Muscle layer of colon (tissue), 2 donors: ENCODE results near the gene CORO1C.

Experiments used
- H3K27ac ChIP-seq: one replicate; pipeline ENCODE4 v1.7.0; 2013; ENCODE audit warnings: low read depth, mild to moderate bottlenecking, low read length, moderate library complexity
- H3K27me3 ChIP-seq, 2 donors: one replicate each; pipeline ENCODE4 v1.7.0; 2013; ENCODE audit warnings: low read length in 2 of 2, mild to moderate bottlenecking in 2 of 2; ENCODE audit not compliant: insufficient read depth in 2 of 2, control insufficient read depth in 1 of 2
- H3K36me3 ChIP-seq: one replicate; pipeline ENCODE4 v1.7.0; 2013; ENCODE audit warnings: mild to moderate bottlenecking, low read length; ENCODE audit not compliant: insufficient read depth
- H3K4me1 ChIP-seq: one replicate; pipeline ENCODE4 v1.7.0; 2013; ENCODE audit warnings: mild to moderate bottlenecking, low read length; ENCODE audit not compliant: insufficient read depth
- H3K4me3 ChIP-seq, 2 donors: one replicate each; pipeline ENCODE4 v1.7.0; 2013; ENCODE audit warnings: low read length in 2 of 2, low read depth in 1 of 2, mild to moderate bottlenecking in 1 of 2, moderate library complexity in 1 of 2
- H3K9ac ChIP-seq: one replicate; pipeline ENCODE4 v1.7.0; 2013; ENCODE audit warnings: low read length
- H3K9me3 ChIP-seq: one replicate; pipeline ENCODE4 v1.7.0; 2013; ENCODE audit warnings: mild to moderate bottlenecking, low read length
- donor health status: abdominal sarcoma.
- donor health status: Adenocarcinoma of cecum.

Gene CORO1C

DNA sequence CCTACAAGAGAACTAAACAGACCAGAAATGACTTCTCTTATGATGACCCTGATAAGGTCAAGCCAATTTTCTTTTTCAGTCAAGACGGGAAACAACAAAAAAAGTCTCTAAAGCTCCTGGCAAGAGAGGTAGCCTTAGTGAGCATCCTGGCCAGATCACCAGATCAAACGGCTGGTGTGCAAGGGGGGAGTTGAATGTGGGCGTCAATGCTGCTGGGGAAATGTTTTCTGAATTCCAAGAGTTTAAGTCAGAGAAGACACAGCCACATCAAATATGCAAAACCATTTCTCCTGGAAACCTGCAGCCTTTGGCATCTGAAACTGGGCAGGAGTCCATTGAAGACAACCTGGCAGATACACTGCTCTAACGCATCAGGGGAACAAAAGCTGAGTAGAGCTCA lies 81.6 kb downstream of the CORO1C start:
- no peak overlapping the region for H3K4me3 ChIP-seq
- H3K4me1 ChIP-seq, result peaks cover 9% of the 10 kb centered on the region
- H3K36me3 ChIP-seq, result peaks cover 78% of the 10 kb centered on the region
- H3K9ac ChIP-seq, result no peak overlapping the region
- no peaks in the 10 kb centered on the region for H3K27me3 ChIP-seq
- H3K9me3 ChIP-seq, result no peaks in the 10 kb centered on the region
- H3K27ac ChIP-seq, result peak overlapping the region; percentile 0

DNA sequence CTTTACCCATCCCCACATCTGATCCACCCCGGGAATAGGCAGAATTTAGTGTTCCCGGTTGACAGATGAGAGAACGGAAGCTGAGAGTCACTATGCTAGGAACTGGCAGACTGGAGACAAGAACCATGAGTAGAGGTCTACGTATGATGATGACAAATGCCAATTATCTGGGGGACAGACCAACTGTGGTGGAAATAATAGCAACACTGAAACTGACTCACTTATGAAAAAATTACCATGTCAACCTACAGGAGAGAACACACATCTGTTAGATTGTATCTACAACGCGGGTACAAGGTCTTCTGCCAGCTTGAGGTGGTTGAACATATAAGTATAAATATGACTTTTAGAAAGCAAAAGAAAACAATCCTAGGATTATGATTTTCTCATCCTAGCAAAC lies 82.2 kb downstream of the CORO1C start:
- Histone ChIP-seq H3K27me3 (no peaks in the 10 kb centered on the region), H3K36me3 (peaks cover 83% of the 10 kb centered on the region), H3K9ac (no peak overlapping the region), H3K9me3 (no peaks in the 10 kb centered on the region), H3K4me1 (peaks cover 13% of the 10 kb centered on the region), H3K27ac (peak overlapping the region; percentile 0), H3K4me3 (no peak overlapping the region)

DNA sequence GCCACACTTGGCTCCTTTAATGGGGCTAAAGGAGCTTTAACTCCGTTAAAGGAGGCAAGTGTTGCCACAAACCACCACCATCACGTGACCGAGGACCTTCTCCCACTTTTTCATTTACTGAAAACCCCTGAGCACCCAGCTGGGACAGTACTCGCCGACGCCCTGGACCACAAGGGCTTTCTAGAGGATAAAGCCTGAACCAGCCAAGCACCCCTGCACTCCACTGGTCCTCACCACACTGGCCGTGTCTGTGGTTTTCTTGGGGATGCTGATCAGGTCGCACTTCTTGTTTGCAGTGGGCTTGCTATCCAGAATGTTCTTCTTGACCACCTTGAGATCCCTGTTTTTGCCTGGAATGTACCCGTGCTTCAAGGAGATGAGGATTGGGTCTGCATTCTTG lies 82.9 kb downstream of the CORO1C start:
- Histone ChIP-seq H3K36me3 (peaks cover 75% of the 10 kb centered on the region), H3K4me3 (no peak overlapping the region), H3K4me1 (peaks cover 19% of the 10 kb centered on the region), H3K9ac (no peak overlapping the region), H3K9me3 (no peaks in the 10 kb centered on the region), H3K27ac (no peak overlapping the region), H3K27me3 (no peaks in the 10 kb centered on the region)

DNA sequence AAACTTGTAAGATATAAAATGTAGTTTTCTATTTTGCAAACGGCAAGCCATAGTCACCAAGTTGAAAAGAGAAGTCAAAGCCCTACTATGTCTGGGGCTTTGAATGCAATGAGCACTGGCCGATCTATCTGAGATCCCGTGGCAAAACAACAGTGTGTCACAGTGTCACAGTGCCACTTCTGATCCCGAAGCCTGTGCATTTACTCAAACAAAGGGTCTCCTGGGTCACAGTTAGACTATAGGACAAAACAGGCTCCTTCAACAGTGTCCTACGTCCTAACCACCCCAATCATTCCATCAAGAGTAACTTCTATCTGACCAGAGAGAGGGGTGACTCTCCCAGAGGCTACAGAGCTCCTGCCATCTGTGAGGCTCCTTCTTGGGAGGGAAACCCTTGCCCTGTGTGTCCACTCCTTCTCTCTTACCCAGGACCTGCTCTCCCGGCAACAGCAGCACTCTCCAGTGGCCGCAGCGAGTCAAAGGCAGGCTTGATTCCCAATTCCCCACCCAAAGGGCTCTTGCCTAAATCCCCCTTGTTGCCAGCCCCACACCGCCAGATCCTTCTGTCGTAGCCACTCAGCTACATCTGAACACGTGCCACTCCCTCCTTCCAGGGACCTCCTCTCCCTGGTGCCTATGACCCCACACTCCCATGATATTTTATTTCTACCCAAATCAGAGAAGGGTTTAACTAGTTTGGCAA lies 83.6 kb downstream of the CORO1C start:
- H3K36me3 ChIP-seq, result peaks cover 71% of the 10 kb centered on the region

DNA sequence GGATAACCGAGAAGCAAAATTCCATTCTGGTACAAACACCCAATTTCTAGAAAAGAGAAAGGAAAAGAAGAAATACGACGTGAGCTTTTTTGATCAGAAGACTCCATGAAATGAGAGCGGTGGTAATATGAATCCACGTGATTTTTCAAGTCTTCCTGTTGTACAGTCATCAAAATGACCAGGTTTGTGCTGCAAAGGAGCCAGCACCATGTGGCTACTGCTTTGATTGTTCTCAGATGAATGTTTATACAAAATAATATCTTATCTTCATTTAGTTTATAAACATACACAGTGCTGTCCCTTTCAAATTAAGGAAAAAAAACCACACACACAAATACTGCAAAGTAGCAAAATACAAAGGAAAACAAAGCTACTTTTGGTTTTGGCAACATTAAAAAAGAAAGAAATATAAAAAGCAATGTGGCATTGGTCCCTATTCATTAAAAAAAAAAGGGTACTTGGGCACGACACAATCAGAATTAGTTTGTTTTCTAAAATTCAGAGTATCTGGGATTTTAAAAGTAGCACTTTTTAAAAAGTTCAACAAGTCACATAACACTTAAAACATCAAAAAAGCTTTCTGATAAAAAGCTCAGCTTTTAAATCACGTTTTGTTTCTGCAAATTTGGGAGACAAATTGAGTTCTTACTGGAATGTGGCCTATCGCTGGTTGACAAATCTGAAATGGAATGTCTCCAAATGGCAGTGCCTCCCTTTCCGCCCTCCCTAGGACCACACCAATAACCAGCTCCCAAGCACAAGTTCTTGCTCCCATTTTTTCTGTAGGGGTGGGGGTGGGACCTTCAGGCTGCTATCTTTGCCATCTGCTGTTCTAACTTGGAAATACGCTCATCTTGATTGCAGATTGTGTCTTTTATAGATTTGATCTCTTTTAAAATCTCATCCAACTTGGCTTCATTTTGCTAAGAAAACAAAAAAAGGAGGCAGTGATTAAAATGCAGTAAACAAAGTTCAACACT lies 84.4 kb downstream of the CORO1C start:
- Histone ChIP-seq H3K9me3 (no peaks in the 10 kb centered on the region), H3K27ac (no peak overlapping the region), H3K9ac (no peak overlapping the region), H3K27me3 (no peaks in the 10 kb centered on the region), H3K4me3 (no peak overlapping the region), H3K36me3 (peaks cover 63% of the 10 kb centered on the region), H3K4me1 (peaks cover 25% of the 10 kb centered on the region)

More for the DNA sequence above, 83.6 kb downstream of the CORO1C start:
- Histone ChIP-seq H3K27ac (no peak overlapping the region), H3K9me3 (no peaks in the 10 kb centered on the region), H3K4me3 (no peak overlapping the region), H3K27me3 (no peaks in the 10 kb centered on the region), H3K9ac (no peak overlapping the region), H3K4me1 (peaks cover 19% of the 10 kb centered on the region)

DNA sequence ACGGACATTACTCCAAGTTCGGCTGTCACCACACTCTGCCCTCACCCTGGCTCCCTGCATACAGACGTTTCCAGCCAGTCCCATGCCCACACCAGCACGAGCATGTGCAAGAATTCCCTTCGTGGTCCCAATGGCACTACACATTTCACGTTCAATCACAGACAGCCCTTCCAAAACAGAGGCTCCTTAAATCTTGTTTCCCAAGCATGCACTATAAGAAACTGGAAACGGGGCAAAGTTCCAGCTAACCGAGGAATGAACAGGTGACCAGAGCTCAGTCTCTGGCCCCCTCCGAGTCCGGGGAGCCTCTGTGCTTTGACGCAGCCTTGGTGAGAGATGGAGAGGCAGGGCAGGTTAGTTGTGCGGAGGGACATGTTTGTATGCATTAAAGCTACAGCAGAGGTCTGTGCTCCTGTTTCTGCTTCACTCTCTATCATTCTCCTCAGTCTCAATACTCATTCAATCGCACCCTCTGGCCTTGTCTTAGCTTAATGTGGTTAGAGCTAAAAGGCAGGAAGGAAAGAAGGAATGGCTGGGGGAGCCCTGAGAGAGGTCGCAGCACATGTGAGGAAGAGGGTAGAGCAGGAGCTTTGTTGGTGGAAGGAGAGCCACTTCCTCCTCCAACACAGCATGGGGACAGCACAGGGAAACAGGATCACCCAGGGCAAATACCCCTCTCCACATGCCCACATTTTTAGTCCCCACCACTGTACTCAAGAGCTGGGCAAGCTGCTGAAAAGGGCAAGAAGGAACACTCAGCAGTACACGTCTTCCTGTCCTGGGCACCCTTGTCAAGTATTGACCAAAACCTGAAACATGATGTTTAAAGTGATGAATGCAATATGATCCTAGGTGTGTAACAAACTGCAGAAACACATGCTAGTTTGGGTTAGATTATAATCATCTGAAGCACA lies 85.4 kb downstream of the CORO1C start:
- peaks cover 56% of the 10 kb centered on the region for H3K36me3 ChIP-seq
- no peaks in the 10 kb centered on the region for H3K27me3 ChIP-seq
- H3K4me1 ChIP-seq, result peaks cover 34% of the 10 kb centered on the region
- H3K4me3 ChIP-seq, result no peak overlapping the region
- H3K9ac ChIP-seq, result no peak overlapping the region
- H3K9me3 ChIP-seq, result no peaks in the 10 kb centered on the region
- H3K27ac ChIP-seq, result no peak overlapping the region

DNA sequence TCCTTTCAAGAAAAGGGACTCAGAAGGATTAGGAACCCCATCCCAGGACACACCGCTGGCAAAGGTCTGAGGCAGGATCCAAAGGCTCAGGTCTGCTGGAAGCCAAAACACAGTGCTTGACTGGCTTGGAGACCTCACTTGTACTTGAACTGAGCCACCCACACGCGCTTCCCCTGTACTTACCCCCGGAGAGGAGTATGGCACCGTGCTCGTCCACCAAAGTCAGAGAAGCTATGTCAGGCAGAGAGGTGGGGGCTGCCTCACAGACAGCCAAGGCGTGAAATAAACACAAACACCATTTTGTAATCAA lies 86.6 kb downstream of the CORO1C start:
- Histone ChIP-seq H3K27ac (peak overlapping the region; percentile 30), H3K4me1 (peaks cover 34% of the 10 kb centered on the region), H3K9ac (no peak overlapping the region), H3K9me3 (no peaks in the 10 kb centered on the region), H3K4me3 (no peak overlapping the region), H3K27me3 (no peaks in the 10 kb centered on the region), H3K36me3 (peaks cover 49% of the 10 kb centered on the region)

DNA sequence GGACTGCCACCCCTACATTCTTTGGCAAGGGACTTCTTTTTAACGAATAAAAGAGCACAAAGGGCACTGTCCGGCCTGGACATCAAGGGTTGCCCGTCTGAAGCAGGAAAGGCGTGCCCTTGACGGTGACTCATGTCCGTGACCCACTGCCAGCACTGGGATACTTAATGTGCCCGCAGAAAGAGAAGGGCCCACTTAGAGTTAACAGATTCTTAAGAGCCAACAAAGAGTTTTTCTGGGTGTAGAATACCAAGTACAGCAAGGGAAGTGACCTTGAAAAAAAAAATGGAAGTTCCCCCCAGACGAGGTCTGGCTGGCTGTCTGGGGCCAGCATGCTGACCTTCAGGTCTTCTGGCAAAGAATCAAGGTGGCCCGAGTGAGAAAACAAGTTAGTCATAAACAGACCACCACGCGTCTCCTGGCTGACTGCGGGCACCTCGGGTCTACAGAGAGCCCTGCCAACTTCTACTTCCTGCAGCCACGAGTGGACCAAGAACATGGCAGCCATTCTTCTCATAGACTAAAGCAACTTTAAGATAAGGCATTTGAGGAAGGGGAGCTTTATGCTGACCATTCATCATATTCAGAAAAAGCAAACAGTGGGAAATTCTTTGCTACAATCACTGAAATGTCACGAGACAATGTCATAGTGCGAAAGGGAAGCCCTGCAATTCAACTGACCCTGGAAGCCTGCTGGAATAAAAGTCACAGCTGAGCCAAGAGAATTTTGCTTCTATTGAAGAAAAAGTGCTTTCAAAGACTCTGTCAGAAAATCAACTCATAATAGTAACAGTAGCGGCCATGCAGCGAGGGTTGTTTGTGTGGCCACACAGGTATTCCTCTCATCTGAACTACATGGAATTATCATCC lies 87.1 kb downstream of the CORO1C start:
- no peaks in the 10 kb centered on the region for H3K27me3 ChIP-seq
- peak overlapping the region; percentile 30 for H3K27ac ChIP-seq
- no peak overlapping the region for H3K4me3 ChIP-seq
- peaks cover 29% of the 10 kb centered on the region for H3K4me1 ChIP-seq
- no peak overlapping the region for H3K9ac ChIP-seq
- peaks cover 47% of the 10 kb centered on the region for H3K36me3 ChIP-seq
- no peaks in the 10 kb centered on the region for H3K9me3 ChIP-seq

DNA sequence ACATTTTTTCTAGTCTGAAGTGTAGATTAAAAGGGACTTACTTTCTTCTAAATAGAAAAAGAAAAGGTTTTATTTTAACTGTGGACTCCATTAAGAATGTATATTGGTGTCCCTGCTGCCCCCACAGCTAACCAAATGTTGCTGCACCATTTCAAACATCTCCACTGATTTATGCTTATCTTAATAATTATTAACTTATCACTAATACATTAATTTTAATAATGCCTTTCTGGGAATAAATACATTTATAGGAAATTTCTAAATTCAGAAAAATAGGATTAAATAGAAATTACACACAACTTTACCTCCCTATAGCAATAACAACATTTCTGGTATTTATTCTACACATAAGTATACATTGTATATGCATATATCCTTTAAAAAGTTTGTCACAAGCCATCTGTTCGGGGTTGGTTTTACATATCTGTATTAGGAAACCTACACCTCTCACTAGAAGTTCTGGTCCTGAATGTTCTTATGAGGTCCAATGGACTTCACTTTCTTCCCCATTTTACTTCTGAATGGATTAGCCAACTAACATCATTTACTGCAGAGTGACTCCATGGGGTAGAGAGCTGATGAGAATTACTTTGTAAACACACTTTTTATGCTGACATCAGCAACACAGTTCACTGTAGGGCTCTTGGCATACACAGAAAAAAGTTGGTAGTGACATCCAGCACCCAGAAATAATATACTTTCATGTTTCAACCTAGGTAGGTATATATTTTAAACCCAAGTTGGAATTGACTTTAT lies 88.2 kb downstream of the CORO1C start:
- H3K27ac ChIP-seq, result no peak overlapping the region
- peaks cover 40% of the 10 kb centered on the region for H3K4me1 ChIP-seq
- H3K27me3 ChIP-seq, result no peaks in the 10 kb centered on the region
- H3K4me3 ChIP-seq, result no peak overlapping the region
- no peak overlapping the region for H3K9ac ChIP-seq
- H3K36me3 ChIP-seq, result peaks cover 36% of the 10 kb centered on the region
- no peaks in the 10 kb centered on the region for H3K9me3 ChIP-seq

DNA sequence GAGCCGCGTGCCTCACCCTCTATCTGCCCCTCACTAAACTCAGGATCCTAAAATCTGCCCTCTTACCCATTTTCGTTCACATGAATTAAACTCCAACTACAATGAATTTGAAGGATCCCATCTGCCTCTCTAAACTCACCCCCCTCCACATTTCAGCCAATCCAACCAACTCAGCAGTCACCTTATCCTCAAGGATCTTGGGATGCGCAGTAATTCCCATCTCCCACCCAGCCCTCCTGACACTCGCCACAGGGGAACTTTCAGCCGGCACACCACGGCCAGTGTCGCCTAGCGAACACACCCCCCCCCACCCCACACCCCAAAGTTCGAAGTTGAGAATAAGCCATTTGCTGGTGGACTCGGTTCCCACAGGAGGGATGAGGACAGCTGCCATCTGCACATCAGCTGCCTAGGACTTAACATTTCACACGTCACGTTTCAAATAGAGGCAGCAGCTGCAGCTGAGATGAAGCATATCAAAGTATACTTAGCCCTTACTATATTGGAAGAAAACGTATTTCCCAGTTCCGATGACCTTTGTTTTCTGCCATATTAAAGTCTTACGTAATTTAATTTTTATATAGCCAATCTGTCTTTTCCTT lies 88.9 kb downstream of the CORO1C start:
- H3K9me3 ChIP-seq, result no peaks in the 10 kb centered on the region
- H3K4me3 ChIP-seq, result no peak overlapping the region
- H3K27ac ChIP-seq, result peak overlapping the region; percentile 28
- H3K4me1 ChIP-seq, result peaks cover 47% of the 10 kb centered on the region
- H3K36me3 ChIP-seq, result peaks cover 28% of the 10 kb centered on the region
- H3K9ac ChIP-seq, result no peak overlapping the region
- H3K27me3 ChIP-seq, result no peaks in the 10 kb centered on the region
